T-helper 2 cell treated with Interferon-gamma antibody and Interleukin-4, amounts not matched to agents 100 ng/mL and 5 ng/mL, for 36 hours (primary cell): ENCODE data around the gene MAN1A1. TPM values are rescaled to one million over a fixed set of nuclear protein-coding genes. Genes with fewer than 3 reads are reported as not detected.

Experiments used
- intact Hi-C: fragments of 100-400 bp; cut with micrococcal nuclease; formaldehyde crosslinking; loops from one replicate; pipeline ENCODE4 v1.15.1; 2023
- total RNA-seq: library from RNA; stranded (reverse); gene quantifications from 2 replicates; pipeline ENCODE4 v1.2.3, GENCODE V29; 2022

Gene MAN1A1
- total RNA-seq, 1 donor from 2014 or later: 24.2 TPM

GRCh38 chr6:119328892-119329793 lies 20.4 kb downstream of the MAN1A1 start:
- intact Hi-C loops: no loop called here

DNA sequence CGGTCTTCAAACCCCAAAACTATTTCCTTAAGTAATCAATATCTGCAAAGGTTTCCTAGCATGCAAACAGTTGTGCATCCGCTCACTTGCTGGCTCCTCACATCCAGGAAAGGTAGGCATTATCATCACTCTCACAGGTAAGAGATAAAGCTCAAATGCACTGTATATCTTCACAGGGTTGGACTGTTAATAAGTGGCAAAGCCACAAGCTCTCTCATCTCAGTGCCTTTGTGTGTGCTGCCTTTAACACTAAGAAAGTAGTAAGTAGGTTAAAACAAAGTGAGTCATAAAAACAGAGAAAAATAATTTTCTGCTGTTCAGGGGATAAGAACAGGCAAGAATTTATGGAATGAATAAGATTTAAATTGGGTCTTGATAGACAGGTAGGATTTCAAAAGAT lies 21.3 kb downstream of the MAN1A1 start:
- intact Hi-C loops: no loop called here

DNA sequence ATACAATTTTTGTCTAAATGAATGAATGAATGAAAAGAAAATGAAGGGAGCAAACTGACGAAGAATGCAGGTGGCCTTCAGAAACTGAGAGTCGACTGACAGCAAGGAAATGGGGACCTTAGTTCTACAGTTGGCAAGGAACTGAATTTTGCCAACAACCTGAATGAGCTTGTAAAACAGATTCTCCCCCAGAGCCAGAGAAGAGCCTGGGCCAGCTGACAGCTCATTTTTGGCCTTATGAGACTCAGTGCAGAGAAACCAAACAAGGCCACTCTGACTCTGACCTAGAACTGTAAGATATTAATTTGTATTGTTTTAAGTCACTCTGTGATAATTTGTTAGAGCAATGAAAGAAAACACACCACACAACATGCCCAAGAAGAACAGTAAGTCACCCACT lies 21.8 kb downstream of the MAN1A1 start:
- intact Hi-C loops: no loop called here

GRCh38 chr6:119326291-119327005 lies 23.1 kb downstream of the MAN1A1 start:
- intact Hi-C loops: no loop called here

- intact Hi-C loops: no loop called here
These were observed 23.8 kb downstream of the MAN1A1 start for GRCh38 chr6:119325559-119326265.

GRCh38 chr6:119324718-119325117 lies 24.8 kb downstream of the MAN1A1 start:
- intact Hi-C loops: no loop called here

DNA sequence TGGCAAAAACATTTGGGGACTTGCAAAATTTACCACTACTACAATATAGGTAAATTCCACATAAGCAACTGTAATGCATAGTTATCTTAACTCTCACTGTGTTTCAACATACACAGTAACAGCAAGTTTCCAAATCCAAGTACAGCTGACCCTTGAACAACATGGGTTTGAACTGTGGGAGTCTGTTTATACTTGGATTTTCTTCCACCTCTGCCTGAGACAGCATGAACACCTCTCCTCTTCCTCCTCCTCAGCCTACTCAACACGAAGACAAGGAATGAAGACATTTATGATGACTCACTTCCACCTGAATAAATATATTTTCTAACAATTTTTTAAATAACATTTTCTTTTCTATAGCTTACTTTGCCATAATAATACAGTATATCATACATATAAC lies 25.6 kb downstream of the MAN1A1 start:
- intact Hi-C loops: no loop called here

GRCh38 chr6:119323478-119323877 lies 26.1 kb downstream of the MAN1A1 start:
- intact Hi-C loops: no loop called here

DNA sequence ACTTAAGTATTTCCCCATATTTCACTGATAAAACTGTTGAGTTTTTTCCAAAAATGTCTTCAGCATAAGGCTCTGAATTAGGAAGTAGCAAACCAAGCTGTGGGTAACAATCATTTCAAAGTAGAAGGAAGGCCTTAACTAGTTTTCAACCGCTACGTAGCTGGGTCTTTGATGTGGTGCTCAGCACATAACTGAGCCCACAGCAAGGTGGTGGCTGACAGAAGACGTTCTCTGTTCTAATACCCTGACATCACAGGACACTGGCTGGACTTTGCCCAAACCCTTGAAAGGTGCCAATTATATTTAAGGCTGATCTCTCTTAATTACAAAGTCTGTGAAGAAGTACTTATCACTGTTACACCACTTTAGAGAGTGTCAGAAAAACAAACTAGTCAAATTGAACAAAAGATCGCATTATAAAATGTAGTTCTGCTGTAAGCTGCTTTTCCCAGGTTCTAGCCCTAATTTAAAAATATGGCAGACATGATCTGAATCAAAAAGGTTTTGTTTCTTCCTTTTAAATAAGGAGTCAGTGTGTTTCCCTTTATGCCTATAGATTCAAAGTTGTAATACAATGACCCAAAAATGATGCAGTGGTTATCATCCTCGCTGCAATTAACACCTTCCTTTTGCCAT lies 26.7 kb downstream of the MAN1A1 start:
- intact Hi-C loops: loop anchor here (1.0 kb wide), 1 partner anchor 9 kb away; no protein-coding TSS in a partner anchor

DNA sequence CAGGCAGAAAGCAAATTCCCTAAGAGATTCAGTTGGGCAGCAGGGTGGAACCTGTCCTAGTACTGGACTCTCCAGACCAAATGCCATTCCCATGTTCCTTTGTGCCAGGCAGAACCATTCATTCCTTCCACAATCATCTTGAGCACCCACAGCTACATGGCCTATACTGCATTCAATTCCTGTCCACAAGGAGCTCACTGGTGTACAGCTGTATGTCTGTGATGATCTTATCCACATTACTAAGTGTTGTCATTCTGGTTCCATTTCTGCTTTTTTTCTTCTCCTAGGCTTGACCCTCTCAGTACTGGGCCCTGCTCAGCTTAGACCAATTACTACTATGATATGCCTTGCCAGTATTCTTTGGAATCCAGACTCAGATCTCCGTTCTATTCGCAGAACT lies 27.5 kb downstream of the MAN1A1 start:
- intact Hi-C loops: loop anchor here (1.0 kb wide), 1 partner anchor 8 kb away; no protein-coding TSS in a partner anchor

GRCh38 chr6:119319694-119320093 lies 29.9 kb downstream of the MAN1A1 start:
- intact Hi-C loops: loop anchor here (10.0 kb wide), 2 partner anchors 385 to 425 kb away; partner anchors contain the start of genes ASF1A and MCM9

DNA sequence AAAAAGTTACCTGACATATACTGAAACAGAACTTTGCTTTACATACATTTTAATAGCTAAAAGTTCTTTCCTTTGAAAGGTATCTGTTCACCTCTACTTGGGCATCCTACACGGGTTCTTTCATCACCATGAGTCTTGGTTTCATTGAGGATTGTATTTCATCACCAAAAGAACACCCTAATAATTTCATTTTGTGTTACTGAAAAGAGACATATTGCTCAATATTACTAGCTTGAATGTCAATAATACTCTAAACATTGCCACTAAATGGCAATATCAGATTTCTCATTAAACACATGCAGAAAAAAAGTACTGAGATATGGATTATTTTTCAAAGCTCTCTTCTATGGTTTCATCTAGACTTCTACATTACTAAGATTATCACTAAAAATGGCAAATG lies 30.8 kb downstream of the MAN1A1 start:
- intact Hi-C loops: loop anchor here (10.0 kb wide), 2 partner anchors 384 to 424 kb away; partner anchors contain the start of genes ASF1A and MCM9

DNA sequence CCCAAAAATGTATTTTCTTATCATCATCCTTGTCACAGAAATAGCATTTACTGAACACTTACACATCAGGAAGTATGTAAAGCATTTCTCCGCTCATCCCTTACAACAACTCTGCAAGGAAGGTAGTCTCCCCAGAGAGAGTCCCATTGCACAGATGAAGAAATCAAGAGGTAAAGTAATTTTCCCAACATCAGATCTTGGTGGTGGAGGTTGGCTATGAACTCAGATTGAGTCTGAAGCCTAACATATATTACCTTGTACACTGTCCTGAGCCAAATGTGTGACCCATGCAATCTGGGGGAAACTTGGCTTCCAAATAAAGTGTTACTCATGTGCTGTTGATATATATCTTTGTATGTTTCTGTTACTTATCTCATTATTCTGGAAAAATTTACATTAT lies 31.4 kb downstream of the MAN1A1 start:
- intact Hi-C loops: loop anchor here (10.0 kb wide), 2 partner anchors 383 to 423 kb away; partner anchors contain the start of genes ASF1A and MCM9

GRCh38 chr6:119317007-119317406 lies 32.6 kb downstream of the MAN1A1 start:
- intact Hi-C loops: loop anchor here (10.0 kb wide), 2 partner anchors 382 to 422 kb away; partner anchors contain the start of genes ASF1A and MCM9

DNA sequence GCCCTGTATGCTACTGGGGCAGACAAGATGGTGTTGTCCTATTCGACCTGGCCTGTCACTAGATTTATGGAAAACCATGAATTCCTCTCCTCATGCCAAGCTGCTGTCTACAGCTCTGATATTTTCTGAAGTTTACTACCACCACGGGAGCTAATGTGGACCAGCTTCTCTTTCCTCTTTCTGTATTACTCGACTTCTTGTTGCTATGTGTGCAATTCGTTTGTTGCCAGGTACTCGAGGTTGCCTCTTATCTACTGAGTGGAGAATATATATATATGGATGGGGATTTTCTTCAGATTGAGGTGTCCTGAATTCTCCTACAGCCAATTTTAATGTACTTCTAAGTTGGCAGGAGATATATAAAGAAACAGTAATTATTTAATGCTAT lies 34.7 kb downstream of the MAN1A1 start:
- intact Hi-C loops: loop anchor here (1.0 to 10.0 kb wide), 8 partner anchors 7 to 604 kb away; partner anchors contain the start of genes ASF1A, FAM184A and MCM9

DNA sequence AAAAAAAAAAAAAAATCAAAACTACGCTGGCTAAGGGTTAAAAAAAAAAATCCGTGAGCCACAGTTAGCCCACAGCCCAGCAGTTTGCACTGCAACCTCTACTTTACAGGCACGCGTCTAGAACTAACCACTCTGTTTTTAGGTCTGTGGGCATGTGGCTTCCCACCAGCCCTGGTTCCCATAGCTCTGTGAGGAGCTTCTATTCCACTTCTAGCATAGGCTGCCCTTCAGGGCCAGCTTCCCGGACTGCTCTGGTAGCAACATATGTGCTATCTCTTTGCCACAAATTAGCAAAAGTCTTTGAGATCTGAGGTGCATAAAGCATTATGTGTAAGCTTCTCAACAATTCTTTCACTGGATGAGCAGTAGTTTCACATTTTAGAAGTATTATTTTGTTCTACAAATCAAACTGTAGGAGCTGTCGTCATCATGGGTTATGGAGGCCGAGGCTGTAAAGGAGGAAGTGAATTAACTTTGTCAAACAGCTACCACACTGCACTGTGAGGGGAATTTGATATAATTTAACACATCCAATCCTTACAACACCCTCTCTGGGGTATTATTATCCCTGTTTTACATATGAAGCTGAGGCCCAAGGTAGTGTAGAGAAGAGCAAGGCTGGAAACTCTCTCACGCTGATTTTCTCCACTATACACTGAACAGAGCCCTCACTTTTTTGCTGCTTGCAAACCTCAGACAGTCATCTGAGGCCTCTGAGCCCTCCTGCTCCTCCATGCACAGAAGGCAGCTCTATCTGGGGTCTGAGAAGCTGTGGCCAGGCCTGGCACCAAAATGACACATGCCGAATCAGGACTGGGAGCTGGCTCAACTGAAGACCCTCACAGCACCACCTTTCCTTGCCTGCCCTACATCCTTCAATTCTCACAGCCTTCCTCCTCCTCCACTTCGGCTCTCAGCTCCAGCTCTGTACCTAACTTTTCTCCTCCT lies 35.4 kb downstream of the MAN1A1 start:
- intact Hi-C loops: loop anchor here (1.0 to 10.0 kb wide), 8 partner anchors 8 to 603 kb away; partner anchors contain the start of genes ASF1A, FAM184A and MCM9

GRCh38 chr6:119312875-119313338 lies 36.7 kb downstream of the MAN1A1 start:
- intact Hi-C loops: loop anchor here (5.0 to 10.0 kb wide), 4 partner anchors 51 to 418 kb away; partner anchors contain the start of genes ASF1A, FAM184A and MCM9

- intact Hi-C loops: loop anchor here (5.0 to 10.0 kb wide), 4 partner anchors 50 to 418 kb away; partner anchors contain the start of genes ASF1A, FAM184A and MCM9
These were observed 37.1 kb downstream of the MAN1A1 start for GRCh38 chr6:119312441-119312840.
